OCI-LY1 (cell line): ENCODE measurements around the gene FAM107B.
"Not testable (repeated sequence)": the region's sequence is repeated elsewhere in the genome, so short reads cannot be mapped to it uniquely, and the experiment has no call there.

Experiments used
- EZH2 ChIP-seq: fragments of 200-600 bp; sonication (generic), shearing (Covaris generic); IDR thresholded peaks from 2 replicates; pipeline ENCODE4 v1.8.0; 2017; ENCODE audit warnings: borderline replicate concordance, mixed run types, mild to moderate bottlenecking, antibody characterized with exemption, low read length, moderate library complexity, mixed read lengths
- TF ChIP-seq, protein P1 (sequence below): fragments of 200-600 bp; sonication (generic), shearing (Covaris generic); IDR thresholded peaks from 2 replicates; pipeline ENCODE4 v1.5.1; 2017; ENCODE audit warnings: mild to moderate bottlenecking, antibody characterized with exemption, low read length, moderate library complexity, mixed read lengths

DNA sequence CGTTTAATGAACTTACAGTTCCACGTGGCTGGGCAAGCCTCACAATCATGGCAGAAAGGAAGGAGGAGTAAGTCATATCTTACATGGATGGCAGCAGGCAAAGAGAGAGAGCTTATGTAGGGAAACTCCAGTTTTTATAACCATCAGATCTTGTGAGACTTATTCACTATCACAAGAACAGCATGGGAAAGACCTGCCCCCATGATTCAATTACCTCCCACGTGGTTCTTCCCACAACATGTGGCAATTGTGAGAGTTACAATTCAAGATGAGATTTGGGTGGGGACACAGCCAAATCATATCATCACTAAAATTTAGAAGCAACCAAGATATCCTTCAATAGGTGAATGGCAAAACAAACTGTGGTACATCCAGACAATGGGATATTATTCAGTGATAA, 65.4 kb downstream of the FAM107B start:
- TF ChIP-seq, protein P1, sequence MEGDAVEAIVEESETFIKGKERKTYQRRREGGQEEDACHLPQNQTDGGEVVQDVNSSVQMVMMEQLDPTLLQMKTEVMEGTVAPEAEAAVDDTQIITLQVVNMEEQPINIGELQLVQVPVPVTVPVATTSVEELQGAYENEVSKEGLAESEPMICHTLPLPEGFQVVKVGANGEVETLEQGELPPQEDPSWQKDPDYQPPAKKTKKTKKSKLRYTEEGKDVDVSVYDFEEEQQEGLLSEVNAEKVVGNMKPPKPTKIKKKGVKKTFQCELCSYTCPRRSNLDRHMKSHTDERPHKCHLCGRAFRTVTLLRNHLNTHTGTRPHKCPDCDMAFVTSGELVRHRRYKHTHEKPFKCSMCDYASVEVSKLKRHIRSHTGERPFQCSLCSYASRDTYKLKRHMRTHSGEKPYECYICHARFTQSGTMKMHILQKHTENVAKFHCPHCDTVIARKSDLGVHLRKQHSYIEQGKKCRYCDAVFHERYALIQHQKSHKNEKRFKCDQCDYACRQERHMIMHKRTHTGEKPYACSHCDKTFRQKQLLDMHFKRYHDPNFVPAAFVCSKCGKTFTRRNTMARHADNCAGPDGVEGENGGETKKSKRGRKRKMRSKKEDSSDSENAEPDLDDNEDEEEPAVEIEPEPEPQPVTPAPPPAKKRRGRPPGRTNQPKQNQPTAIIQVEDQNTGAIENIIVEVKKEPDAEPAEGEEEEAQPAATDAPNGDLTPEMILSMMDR, result not testable (repeated sequence)
- TF ChIP-seq EZH2, result not testable (repeated sequence)
